Measurements from ENCODE around the gene OPA1. TPM values are rescaled to one million over a fixed set of nuclear protein-coding genes. Genes with fewer than 3 reads are reported as not detected.

Gene OPA1
- total and polyA plus RNA-seq, 2 experiments from 2014 or later: 24.9 to 89.9 TPM

DNA sequence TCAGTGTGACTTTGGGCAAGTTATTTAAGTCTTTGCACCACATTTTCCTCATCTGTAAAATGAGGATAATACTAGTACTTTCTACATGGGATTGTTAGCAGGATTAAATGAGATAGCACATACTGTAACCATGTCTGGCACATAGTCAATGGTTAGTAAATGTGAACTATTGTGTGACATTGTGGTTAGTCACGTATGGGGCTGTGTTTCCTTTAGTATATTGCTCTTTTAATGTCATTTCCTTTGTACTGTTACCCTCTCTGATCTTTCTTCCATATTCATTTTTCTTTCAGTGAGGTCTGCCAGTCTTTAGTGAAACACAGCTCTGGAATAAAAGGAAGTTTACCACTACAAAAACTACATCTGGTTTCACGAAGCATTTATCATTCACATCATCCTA is 21.4 kb downstream of the OPA1 start:
- no peaks in the 10 kb centered on the region for H3F3A ChIP-seq (replicated peaks; ENCODE audit: low read depth)
- peaks cover 5% of the 10 kb centered on the region; the same call in 1 of the 2 replicates for H4K20me1 ChIP-seq (replicated peaks; ENCODE audit: insufficient read depth)
- no peaks in the 10 kb centered on the region for H3K4me1 ChIP-seq (ENCODE audit: insufficient read depth)
- DNase-seq (ENCODE audit: low spot score) (no peak), ATAC-seq (no peak)
- no peak overlapping the region for H3K4me3 ChIP-seq
- H3K36me3 ChIP-seq (ENCODE audit: insufficient read depth): peaks cover 24% of the 10 kb centered on the region; the same call in 1 of the 2 replicates
- H3K27me3 ChIP-seq (ENCODE audit: insufficient read depth): no peaks in the 10 kb centered on the region
- no peak overlapping the region for H2AFZ ChIP-seq
- Mint-ChIP-seq H3K4me3 (no peak overlapping the region), H3K27ac (no peak overlapping the region), H3K9me3 (peaks cover 27% of the 10 kb centered on the region), H3K4me1 (no peaks in the 10 kb centered on the region), H3K27me3 (ENCODE audit: insufficient read depth, low read depth, poor library complexity) (peaks cover 2% of the 10 kb centered on the region), H3K36me3 (ENCODE audit: low read depth) (peaks cover 66% of the 10 kb centered on the region)
- H3K27ac ChIP-seq (ENCODE audit: low read depth): no peak overlapping the region
- TF ChIP-seq EZH2phosphoT487 (IDR thresholded peaks at IDR 0.05; ENCODE audit: unreplicated experiment): no peak
- TF ChIP-seq STAT1 (IDR thresholded peaks at IDR 0.05; ENCODE audit: unreplicated experiment): no peak
- TF ChIP-seq NANOG (IDR thresholded peaks at IDR 0.05; ENCODE audit: borderline replicate concordance): no peak
- TF ChIP-seq EZH2 (IDR thresholded peaks at IDR 0.05; ENCODE audit: low read depth, unreplicated experiment): no peak
- no peak for TF ChIP-seq CREB1 (CRISPR knock-in tag; IDR thresholded peaks at IDR 0.05; ENCODE audit: low read depth)
- TF ChIP-seq, protein P1, sequence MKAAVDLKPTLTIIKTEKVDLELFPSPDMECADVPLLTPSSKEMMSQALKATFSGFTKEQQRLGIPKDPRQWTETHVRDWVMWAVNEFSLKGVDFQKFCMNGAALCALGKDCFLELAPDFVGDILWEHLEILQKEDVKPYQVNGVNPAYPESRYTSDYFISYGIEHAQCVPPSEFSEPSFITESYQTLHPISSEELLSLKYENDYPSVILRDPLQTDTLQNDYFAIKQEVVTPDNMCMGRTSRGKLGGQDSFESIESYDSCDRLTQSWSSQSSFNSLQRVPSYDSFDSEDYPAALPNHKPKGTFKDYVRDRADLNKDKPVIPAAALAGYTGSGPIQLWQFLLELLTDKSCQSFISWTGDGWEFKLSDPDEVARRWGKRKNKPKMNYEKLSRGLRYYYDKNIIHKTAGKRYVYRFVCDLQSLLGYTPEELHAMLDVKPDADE (IDR thresholded peaks at IDR 0.05): no peak
- TF ChIP-seq ZNF114 (CRISPR knock-in tag; IDR thresholded peaks at IDR 0.05): no peak
- TF ChIP-seq, protein P2, sequence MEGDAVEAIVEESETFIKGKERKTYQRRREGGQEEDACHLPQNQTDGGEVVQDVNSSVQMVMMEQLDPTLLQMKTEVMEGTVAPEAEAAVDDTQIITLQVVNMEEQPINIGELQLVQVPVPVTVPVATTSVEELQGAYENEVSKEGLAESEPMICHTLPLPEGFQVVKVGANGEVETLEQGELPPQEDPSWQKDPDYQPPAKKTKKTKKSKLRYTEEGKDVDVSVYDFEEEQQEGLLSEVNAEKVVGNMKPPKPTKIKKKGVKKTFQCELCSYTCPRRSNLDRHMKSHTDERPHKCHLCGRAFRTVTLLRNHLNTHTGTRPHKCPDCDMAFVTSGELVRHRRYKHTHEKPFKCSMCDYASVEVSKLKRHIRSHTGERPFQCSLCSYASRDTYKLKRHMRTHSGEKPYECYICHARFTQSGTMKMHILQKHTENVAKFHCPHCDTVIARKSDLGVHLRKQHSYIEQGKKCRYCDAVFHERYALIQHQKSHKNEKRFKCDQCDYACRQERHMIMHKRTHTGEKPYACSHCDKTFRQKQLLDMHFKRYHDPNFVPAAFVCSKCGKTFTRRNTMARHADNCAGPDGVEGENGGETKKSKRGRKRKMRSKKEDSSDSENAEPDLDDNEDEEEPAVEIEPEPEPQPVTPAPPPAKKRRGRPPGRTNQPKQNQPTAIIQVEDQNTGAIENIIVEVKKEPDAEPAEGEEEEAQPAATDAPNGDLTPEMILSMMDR (conservative IDR thresholded peaks at IDR 0.05; ENCODE audit: low read depth in 2 of 2): no peak
- TF ChIP-seq, protein P3, sequence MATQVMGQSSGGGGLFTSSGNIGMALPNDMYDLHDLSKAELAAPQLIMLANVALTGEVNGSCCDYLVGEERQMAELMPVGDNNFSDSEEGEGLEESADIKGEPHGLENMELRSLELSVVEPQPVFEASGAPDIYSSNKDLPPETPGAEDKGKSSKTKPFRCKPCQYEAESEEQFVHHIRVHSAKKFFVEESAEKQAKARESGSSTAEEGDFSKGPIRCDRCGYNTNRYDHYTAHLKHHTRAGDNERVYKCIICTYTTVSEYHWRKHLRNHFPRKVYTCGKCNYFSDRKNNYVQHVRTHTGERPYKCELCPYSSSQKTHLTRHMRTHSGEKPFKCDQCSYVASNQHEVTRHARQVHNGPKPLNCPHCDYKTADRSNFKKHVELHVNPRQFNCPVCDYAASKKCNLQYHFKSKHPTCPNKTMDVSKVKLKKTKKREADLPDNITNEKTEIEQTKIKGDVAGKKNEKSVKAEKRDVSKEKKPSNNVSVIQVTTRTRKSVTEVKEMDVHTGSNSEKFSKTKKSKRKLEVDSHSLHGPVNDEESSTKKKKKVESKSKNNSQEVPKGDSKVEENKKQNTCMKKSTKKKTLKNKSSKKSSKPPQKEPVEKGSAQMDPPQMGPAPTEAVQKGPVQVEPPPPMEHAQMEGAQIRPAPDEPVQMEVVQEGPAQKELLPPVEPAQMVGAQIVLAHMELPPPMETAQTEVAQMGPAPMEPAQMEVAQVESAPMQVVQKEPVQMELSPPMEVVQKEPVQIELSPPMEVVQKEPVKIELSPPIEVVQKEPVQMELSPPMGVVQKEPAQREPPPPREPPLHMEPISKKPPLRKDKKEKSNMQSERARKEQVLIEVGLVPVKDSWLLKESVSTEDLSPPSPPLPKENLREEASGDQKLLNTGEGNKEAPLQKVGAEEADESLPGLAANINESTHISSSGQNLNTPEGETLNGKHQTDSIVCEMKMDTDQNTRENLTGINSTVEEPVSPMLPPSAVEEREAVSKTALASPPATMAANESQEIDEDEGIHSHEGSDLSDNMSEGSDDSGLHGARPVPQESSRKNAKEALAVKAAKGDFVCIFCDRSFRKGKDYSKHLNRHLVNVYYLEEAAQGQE (IDR thresholded peaks at IDR 0.05; ENCODE audit: unreplicated experiment): no peak
- no peak for TF ChIP-seq POLR2AphosphoS5 (IDR thresholded peaks at IDR 0.05; ENCODE audit: low read depth)
- TF ChIP-seq JUNB (IDR thresholded peaks at IDR 0.05; ENCODE audit: unreplicated experiment): no peak
- TF ChIP-seq, protein P4, sequence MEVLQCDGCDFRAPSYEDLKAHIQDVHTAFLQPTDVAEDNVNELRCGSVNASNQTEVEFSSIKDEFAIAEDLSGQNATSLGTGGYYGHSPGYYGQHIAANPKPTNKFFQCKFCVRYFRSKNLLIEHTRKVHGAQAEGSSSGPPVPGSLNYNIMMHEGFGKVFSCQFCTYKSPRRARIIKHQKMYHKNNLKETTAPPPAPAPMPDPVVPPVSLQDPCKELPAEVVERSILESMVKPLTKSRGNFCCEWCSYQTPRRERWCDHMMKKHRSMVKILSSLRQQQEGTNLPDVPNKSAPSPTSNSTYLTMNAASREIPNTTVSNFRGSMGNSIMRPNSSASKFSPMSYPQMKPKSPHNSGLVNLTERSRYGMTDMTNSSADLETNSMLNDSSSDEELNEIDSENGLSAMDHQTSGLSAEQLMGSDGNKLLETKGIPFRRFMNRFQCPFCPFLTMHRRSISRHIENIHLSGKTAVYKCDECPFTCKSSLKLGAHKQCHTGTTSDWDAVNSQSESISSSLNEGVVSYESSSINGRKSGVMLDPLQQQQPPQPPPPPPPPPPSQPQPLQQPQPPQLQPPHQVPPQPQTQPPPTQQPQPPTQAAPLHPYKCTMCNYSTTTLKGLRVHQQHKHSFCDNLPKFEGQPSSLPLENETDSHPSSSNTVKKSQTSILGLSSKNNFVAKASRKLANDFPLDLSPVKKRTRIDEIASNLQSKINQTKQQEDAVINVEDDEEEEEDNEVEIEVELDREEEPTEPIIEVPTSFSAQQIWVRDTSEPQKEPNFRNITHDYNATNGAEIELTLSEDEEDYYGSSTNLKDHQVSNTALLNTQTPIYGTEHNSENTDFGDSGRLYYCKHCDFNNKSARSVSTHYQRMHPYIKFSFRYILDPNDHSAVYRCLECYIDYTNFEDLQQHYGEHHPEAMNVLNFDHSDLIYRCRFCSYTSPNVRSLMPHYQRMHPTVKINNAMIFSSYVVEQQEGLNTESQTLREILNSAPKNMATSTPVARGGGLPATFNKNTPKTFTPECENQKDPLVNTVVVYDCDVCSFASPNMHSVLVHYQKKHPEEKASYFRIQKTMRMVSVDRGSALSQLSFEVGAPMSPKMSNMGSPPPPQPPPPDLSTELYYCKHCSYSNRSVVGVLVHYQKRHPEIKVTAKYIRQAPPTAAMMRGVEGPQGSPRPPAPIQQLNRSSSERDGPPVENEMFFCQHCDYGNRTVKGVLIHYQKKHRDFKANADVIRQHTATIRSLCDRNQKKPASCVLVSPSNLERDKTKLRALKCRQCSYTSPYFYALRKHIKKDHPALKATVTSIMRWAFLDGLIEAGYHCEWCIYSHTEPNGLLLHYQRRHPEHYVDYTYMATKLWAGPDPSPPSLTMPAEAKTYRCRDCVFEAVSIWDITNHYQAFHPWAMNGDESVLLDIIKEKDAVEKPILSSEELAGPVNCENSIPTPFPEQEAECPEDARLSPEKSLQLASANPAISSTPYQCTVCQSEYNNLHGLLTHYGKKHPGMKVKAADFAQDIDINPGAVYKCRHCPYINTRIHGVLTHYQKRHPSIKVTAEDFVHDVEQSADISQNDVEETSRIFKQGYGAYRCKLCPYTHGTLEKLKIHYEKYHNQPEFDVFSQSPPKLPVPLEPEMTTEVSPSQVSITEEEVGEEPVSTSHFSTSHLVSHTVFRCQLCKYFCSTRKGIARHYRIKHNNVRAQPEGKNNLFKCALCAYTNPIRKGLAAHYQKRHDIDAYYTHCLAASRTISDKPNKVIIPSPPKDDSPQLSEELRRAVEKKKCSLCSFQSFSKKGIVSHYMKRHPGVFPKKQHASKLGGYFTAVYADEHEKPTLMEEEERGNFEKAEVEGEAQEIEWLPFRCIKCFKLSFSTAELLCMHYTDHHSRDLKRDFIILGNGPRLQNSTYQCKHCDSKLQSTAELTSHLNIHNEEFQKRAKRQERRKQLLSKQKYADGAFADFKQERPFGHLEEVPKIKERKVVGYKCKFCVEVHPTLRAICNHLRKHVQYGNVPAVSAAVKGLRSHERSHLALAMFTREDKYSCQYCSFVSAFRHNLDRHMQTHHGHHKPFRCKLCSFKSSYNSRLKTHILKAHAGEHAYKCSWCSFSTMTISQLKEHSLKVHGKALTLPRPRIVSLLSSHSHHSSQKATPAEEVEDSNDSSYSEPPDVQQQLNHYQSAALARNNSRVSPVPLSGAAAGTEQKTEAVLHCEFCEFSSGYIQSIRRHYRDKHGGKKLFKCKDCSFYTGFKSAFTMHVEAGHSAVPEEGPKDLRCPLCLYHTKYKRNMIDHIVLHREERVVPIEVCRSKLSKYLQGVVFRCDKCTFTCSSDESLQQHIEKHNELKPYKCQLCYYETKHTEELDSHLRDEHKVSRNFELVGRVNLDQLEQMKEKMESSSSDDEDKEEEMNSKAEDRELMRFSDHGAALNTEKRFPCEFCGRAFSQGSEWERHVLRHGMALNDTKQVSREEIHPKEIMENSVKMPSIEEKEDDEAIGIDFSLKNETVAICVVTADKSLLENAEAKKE (CRISPR knock-in tag; IDR thresholded peaks at IDR 0.05): no peak
- no peak for TF ChIP-seq ZNF331 (CRISPR knock-in tag; IDR thresholded peaks at IDR 0.05; ENCODE audit: low read depth)
- no peaks in the 10 kb centered on the region for H3K9me2 ChIP-seq (ENCODE audit: insufficient read depth)
- H3K4me2 ChIP-seq: no peak overlapping the region
- H3K79me2 ChIP-seq (replicated peaks; ENCODE audit: insufficient read depth): peaks cover 71% of the 10 kb centered on the region

Measured in GM23338 (cell line).